MM.1S (cell line): ENCODE measurements around the gene RBPMS2.

Experiments used
- DNase-seq: peaks from one replicate; pipeline ENCODE4 v3.0.0-alpha.2; 2015
- H2AFZ ChIP-seq: fragments of 300-600 bp; sonication (generic); 2 replicates; pipeline ENCODE4 v1.6.0; 2016; ENCODE audit warnings: antibody characterized with exemption, low read length
- H3F3A ChIP-seq: fragments of 300-600 bp; sonication (generic); 2 replicates; pipeline ENCODE4 v1.6.1; 2016; ENCODE audit warnings: mild to moderate bottlenecking, antibody characterized with exemption, low read length, moderate library complexity, mixed read lengths; ENCODE audit not compliant: insufficient read depth
- H3K27ac ChIP-seq: fragments of 300-600 bp; sonication (generic); 2 replicates; pipeline ENCODE4 v1.5.1; 2016; ENCODE audit warnings: mild to moderate bottlenecking, low read length
- H3K27me3 ChIP-seq: fragments of 300-600 bp; sonication (generic); replicated peaks from 2 replicates; pipeline ENCODE4 v1.6.0; 2016; ENCODE audit warnings: low read length; ENCODE audit not compliant: insufficient read depth
- H3K36me3 ChIP-seq: fragments of 300-600 bp; sonication (generic); replicated peaks from 2 replicates; pipeline ENCODE4 v1.6.1; 2016; ENCODE audit warnings: mild to moderate bottlenecking, low read length, mixed read lengths; ENCODE audit not compliant: insufficient read depth
- H3K4me1 ChIP-seq: fragments of 300-600 bp; sonication (generic); 2 replicates; pipeline ENCODE4 v1.6.1; 2016; ENCODE audit warnings: low read length, mixed read lengths
- H3K4me2 ChIP-seq: fragments of 300-600 bp; sonication (generic); 2 replicates; pipeline ENCODE4 v1.6.0; 2016; ENCODE audit warnings: low read depth, low read length
- H3K4me3 ChIP-seq: fragments of 300-600 bp; sonication (generic); 2 replicates; pipeline ENCODE4 v1.5.1; 2016; ENCODE audit warnings: low read length, mixed read lengths
- H3K79me2 ChIP-seq: fragments of 300-600 bp; sonication (generic); 2 replicates; pipeline ENCODE4 v1.6.1; 2016; ENCODE audit warnings: mixed run types, low read length, mixed read lengths
- H3K9ac ChIP-seq: fragments of 300-600 bp; sonication (generic); 2 replicates; pipeline ENCODE4 v1.6.1; 2016; ENCODE audit warnings: low read length, mixed read lengths
- H3K9me2 ChIP-seq: fragments of 300-600 bp; sonication (generic); replicated peaks from 2 replicates; pipeline ENCODE4 v1.6.1; 2016; ENCODE audit warnings: mild to moderate bottlenecking, low read length, mixed read lengths; ENCODE audit not compliant: insufficient read depth
- H3K9me3 ChIP-seq: fragments of 300-600 bp; sonication (generic); replicated peaks from 2 replicates; pipeline ENCODE4 v1.6.1; 2016; ENCODE audit warnings: mild to moderate bottlenecking, low read length, mixed read lengths; ENCODE audit not compliant: insufficient read depth
- H4K20me1 ChIP-seq: fragments of 300-600 bp; sonication (generic); 2 replicates; pipeline ENCODE4 v1.6.1; 2016; ENCODE audit warnings: mild to moderate bottlenecking, low read length, moderate library complexity, mixed read lengths; ENCODE audit not compliant: insufficient read depth
- EZH2 ChIP-seq: fragments of 300-600 bp; sonication (generic); optimal IDR thresholded peaks from 2 replicates; pipeline ENCODE3; 2017; ENCODE audit warnings: low read depth, mild to moderate bottlenecking, antibody characterized with exemption, low read length, mixed read lengths
- EZH2phosphoT487 ChIP-seq: fragments of 300-600 bp; sonication (generic); IDR thresholded peaks from 2 replicates; pipeline ENCODE4 v1.6.1; 2018; ENCODE audit warnings: antibody characterized with exemption, low read length
- TF ChIP-seq, protein P1 (sequence below): fragments of 300-600 bp; sonication (generic); IDR thresholded peaks from 2 replicates; pipeline ENCODE4 v1.5.1; 2016; ENCODE audit warnings: antibody characterized with exemption, low read length, mixed read lengths

Gene RBPMS2

DNA sequence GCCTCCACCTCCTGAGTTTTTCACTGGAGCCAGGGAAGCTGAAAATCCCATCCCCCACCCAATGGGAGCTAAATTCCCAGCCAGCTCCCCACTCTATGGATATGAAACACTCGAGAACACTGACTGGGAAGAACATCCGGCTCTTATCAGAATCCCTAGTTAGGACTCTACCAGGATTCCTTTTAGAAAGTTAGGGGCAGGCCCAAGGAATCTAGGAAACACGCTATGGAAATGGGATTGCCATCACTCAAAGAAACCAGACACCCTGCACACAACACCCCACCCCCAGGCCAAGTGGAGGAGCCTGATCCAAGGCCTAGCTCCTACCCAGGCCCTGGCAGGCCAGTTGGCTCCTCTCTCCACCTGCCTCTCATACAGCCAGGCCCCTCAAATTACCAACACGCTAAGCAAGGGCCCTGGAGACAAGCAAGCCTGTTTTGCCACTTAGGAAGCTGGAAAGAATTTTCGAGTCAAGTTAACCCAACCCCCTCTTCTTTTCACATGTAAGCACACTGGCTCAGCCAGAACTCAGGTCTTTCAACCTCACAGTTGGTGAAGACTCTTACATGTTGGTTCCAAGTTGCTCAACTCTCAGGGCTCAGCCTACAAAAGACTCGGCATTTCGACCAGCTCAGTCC is 75.5 kb downstream of the RBPMS2 start:
- no peaks in the 10 kb centered on the region for H3K9me3 ChIP-seq
- H3K79me2 ChIP-seq: peaks cover 79% of the 10 kb centered on the region
- H3K27ac ChIP-seq: no peak overlapping the region
- no peaks in the 10 kb centered on the region; the same call in 1 of the 2 replicates for H4K20me1 ChIP-seq
- H3K4me3 ChIP-seq: no peak overlapping the region
- no peaks in the 10 kb centered on the region for H3K36me3 ChIP-seq
- TF ChIP-seq, protein P1, sequence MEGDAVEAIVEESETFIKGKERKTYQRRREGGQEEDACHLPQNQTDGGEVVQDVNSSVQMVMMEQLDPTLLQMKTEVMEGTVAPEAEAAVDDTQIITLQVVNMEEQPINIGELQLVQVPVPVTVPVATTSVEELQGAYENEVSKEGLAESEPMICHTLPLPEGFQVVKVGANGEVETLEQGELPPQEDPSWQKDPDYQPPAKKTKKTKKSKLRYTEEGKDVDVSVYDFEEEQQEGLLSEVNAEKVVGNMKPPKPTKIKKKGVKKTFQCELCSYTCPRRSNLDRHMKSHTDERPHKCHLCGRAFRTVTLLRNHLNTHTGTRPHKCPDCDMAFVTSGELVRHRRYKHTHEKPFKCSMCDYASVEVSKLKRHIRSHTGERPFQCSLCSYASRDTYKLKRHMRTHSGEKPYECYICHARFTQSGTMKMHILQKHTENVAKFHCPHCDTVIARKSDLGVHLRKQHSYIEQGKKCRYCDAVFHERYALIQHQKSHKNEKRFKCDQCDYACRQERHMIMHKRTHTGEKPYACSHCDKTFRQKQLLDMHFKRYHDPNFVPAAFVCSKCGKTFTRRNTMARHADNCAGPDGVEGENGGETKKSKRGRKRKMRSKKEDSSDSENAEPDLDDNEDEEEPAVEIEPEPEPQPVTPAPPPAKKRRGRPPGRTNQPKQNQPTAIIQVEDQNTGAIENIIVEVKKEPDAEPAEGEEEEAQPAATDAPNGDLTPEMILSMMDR: no peak
- no peak for TF ChIP-seq EZH2phosphoT487
- no peak overlapping the region for H2AFZ ChIP-seq
- H3K9ac ChIP-seq: no peak overlapping the region
- H3K4me1 ChIP-seq: peaks cover 26% of the 10 kb centered on the region
- H3K9me2 ChIP-seq: no peaks in the 10 kb centered on the region
- no peak for DNase-seq
- H3K4me2 ChIP-seq: no peak overlapping the region
- no peaks in the 10 kb centered on the region for H3K27me3 ChIP-seq
- H3F3A ChIP-seq: peaks cover 5% of the 10 kb centered on the region; the same call in 1 of the 2 replicates

DNA sequence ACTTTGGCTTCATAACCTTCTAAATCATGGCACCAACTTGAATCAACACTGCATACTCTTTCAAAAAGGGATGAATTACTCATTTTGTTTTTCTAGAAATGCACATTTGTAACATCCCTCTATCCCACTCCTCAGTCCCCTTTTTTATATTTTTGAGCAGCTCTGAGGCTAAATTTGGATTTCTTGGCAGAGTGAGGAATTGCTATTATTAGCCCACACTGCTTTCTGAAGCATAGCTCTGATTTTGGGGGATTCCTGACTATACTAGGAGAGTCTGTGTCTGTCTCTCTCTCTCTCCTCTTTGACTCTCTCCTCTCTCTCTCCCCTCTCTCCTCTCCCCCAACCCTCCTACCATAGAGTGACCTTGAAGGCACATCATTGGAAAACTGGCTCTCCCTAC is 76.6 kb downstream of the RBPMS2 start:
- Histone ChIP-seq H3K36me3 (no peaks in the 10 kb centered on the region), H3K4me2 (no peak overlapping the region), H3K9ac (no peak overlapping the region), H3K4me1 (peaks cover 26% of the 10 kb centered on the region), H3K4me3 (no peak overlapping the region), H2AFZ (no peak overlapping the region), H3K27me3 (no peaks in the 10 kb centered on the region), H3K79me2 (peaks cover 82% of the 10 kb centered on the region), H3K9me2 (no peaks in the 10 kb centered on the region), H3F3A (peaks cover 5% of the 10 kb centered on the region; the same call in 1 of the 2 replicates), H3K9me3 (no peaks in the 10 kb centered on the region), H3K27ac (no peak overlapping the region), H4K20me1 (no peaks in the 10 kb centered on the region; the same call in 1 of the 2 replicates)
- DNase-seq: no peak
- TF ChIP-seq EZH2phosphoT487: no peak
- no peak for TF ChIP-seq EZH2
- TF ChIP-seq, protein P1: no peak

DNA sequence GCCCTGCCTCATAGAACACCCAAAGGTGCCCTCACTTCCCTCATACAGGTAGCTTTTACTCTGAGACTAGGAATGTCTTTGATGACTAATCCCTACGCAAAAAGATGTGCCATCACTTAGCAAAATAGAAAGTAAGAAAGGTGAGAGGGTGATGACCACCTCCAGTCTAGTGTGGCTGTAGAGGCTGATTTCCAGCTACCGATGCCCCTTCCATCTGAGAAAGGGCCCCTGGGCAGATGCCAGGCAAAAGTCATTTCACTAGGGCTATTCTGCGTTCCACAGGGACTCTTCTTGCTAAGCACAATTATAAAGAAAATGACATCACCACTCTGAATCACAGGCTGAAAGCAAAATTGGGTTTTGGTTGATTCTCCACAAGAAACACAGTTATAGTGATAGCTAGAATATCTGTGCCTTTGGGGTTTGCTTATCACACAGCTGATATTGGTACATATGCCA is 77.4 kb downstream of the RBPMS2 start:
- no peaks in the 10 kb centered on the region; the same call in 1 of the 2 replicates for H4K20me1 ChIP-seq
- H3K36me3 ChIP-seq: no peaks in the 10 kb centered on the region
- no peak overlapping the region for H3K4me3 ChIP-seq
- H2AFZ ChIP-seq: no peak overlapping the region
- H3K27me3 ChIP-seq: no peaks in the 10 kb centered on the region
- no peak overlapping the region for H3K4me2 ChIP-seq
- no peak overlapping the region for H3K9ac ChIP-seq
- peaks cover 5% of the 10 kb centered on the region; the same call in 1 of the 2 replicates for H3F3A ChIP-seq
- no peak overlapping the region for H3K27ac ChIP-seq
- H3K79me2 ChIP-seq: peaks cover 86% of the 10 kb centered on the region
- H3K4me1 ChIP-seq: peaks cover 21% of the 10 kb centered on the region
- no peaks in the 10 kb centered on the region for H3K9me2 ChIP-seq
- H3K9me3 ChIP-seq: no peaks in the 10 kb centered on the region
- TF ChIP-seq, protein P1: no peak
- TF ChIP-seq EZH2: no peak
- no peak for TF ChIP-seq EZH2phosphoT487
- no peak for DNase-seq
